Measurements from ENCODE around the gene DLG3.

DLG3 gene

DNA sequence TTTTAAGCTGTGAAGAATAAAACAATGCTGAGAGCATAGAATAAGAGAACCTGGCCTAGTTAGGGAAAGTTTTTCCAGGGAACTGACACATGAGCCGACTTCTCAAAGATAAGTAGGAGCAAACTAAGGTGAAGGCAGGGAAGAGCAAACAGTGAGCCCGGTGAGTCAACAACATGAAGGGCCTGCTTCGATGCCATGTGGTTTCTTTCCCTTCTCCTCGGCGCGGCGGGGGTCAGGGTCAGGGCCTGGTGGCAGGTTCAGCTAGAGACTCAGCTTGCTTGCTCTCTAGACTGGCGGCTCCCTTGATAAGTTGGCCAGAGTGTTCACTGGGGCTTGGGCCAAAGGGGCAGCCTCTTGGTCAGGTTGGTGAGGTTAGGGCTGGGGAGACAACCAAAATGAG is 81.1 kb downstream of the DLG3 start:
- DNase-seq = no peak

DNA sequence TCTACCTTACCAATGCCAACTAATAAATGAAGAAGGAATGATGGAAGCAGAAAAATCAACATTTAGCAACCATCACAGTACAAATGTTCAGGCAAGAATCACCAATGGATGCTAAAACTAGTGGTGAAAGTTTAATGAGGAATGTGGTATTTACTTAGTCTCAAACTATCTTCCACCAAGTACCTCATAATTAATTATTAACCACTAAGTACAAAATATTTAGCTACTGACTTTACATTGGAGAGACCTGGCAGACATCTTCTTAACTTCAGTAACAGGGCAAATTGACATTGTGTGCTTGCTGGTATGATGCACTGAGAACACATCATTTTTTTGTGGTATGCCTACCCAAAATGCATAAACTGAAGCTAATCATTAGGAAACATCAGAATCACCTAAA is 82.4 kb downstream of the DLG3 start:
- DNase-seq = no peak

DNA sequence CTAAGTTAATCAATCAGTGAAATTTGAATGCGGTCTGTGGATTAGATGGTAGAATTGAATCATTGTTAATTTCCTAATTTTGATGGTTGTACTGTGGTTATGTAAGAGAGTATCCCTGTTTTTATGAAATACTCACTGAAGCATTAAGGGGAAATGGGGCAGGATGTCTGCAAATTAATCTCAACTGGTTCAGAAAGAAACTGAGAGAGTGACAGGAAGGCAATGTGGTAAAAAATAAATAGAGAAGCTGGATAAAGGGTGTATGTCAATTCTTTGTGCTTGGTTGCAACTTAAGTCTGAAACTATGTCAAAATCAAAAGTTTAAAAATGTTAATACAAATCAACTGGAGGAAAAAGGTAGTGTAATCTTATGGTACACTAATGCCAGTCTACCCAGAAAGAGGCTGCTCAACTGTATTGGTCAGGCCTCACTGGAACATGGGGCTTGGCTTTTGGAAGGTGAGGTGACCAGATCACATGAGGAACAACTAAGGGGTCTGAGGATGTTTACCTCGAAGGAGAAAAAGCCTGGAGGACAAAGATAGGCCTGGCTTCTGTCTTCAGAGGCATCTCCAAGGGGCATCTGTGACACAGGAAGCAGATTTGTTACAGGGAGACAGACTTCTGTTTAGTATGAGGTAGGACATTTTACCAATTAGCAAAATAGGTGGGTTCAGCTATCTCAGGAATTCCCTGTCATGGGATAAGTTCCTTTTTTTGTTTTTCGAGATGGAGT is 83.1 kb downstream of the DLG3 start:
- peak in 1 of 5 experiments; percentile 27 for DNase-seq

DNA sequence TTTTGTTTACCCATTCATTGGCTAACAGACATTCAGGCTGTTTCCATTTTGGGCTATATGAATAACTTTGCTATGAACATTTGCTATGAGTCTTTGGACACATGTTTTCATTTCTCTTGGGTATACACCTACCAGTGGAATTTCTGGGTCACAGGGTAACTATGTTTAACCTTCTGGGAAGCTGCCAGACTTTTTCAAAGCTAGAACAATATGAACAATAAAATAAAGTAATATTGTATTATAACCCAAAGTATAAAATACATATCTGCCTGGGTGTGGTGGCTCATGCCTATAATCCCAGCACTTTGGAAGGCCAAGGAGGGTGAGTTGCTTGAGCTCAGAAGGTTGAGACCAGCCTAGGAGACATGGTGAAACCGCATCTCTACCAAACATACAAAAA is 90.6 kb downstream of the DLG3 start:
- no peak for DNase-seq

DNA sequence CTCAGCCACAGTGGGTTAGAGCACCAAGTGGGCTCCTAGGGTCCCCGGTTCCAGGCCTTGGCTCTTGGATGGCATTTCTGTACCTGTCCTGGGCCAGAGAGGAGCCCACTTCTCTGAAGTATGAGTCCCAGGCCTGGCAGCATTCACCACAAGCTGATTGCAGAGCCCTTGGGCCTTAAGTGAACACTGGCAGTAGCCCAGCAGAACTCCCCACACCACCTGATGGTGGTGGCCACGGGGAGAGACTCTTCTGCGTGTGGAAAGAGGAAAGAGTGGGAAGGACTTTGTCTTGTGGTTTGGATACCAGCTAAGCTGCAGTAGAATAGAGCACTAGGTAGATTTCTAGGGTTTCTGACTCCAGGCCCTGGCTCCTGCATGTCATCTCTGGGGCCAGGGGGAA is 104.8 kb downstream of the DLG3 start:
- DNase-seq = no peak

DNA sequence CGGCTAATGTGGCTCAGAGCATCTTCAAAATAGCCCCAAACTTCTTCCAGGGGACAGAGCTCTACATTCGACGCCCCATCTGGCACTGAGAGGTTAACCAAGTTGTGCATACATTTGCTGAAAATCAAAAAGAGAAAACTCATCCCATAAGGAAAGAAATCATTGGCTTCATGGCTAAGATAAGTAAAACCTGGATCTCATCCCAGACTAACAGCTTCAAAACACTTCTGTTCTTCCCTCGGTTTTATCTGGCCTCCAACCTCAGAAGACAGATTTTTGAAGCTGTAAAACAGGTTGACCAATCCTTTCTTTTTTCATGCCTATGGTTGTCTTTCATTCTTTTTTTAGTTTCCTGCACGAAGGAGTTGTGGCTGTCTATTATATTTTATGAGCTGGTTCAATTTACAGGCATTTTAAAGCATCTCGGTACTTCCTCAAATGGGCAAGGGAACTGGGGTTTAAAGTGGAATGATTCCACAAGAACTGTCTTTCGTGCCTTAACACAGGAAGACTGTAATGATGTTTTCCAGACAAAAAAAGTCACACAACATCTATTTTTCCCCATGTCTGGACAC is 107.6 kb downstream of the DLG3 start:
- DNase-seq = no peak

DNA sequence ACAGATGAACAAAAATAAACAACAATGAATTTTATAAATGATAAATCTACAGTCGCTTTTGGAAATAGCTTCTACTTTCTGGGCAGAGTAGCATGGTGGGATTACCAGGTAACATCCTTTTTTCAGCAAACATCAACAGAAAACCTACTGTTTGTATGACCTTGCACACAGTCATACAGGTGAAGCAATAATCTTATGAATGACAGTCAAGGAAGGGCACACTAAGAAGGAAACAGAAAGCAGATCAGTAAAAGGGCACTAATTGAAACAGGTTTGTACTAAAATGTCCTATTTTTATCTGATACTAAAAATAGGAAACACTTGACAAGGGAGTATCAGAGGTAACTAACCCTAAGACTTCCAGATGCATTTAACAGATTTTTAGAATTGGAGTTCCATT is 108.9 kb downstream of the DLG3 start:
- DNase-seq = peak in 1 of 5 experiments; percentile 5

DNA sequence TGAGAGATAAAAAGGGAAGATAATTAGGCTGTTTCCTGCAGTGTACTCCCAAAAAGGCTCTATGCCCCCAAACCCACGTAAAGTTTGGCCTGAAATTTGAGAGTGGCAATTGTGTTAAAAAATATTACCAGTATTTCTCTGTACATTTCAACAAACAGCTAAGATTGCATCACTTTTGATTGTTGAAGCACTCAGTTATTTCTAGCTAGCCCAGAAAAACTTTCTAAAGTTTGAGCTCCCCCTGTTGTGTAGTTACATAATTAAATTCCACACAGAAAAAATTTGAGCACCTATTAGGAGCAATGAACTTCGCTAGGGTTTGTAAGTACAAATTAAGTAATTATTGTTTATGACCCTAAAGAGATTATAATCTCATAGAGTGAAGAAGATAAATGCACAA is 109.4 kb downstream of the DLG3 start:
- peak in 1 of 5 experiments; percentile 3 for DNase-seq

DNA sequence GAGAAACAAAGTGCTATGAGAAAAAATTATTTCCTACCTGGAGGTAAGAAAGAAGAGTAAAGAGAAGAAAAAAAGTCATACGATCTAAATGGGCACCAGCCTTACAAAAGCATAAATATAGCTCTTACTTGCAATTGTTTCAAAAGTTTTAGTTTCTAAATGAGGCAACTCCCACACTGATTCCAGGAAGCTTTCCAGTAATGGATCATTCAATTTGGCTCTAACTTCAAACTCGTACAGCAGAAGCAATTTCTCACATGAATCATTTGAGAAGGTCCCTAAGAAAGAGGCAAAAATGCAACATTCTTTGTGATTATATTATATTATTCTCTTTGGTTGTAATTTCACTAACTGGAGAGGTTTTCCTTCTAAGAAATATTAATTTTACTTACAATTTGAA is 109.9 kb downstream of the DLG3 start:
- no peak for DNase-seq

DNA sequence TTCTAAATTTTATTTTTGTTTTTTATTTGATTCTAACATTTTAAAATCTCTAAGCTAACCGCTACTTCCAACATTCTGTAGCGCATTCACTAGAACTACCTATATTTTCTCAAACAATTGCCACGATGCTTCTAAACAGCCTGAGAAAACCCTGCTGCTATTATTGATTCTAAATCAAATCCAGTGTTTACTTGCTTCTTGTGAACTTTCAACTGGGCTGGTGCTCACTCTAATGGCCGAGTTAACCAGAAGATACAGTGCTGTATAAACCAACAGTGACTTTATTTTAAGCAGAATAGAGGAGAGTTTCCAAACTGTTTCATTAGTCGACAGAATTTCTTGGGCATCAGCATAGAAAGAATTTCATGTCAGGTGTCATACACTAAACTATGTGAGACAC is 110.3 kb downstream of the DLG3 start:
- no peak for DNase-seq
